Right ventricle myocardium inferior (tissue), 1 donor: Measurements from ENCODE around the gene STK16. TPM values are rescaled to one million over a fixed set of nuclear protein-coding genes. Genes with fewer than 3 reads are reported as not detected.
A peak's percentile ranks its signal among the peaks of the same experiment; 100 is the strongest.

Experiments used
- ATAC-seq: fragments of 200-7000 bp; cut with Tn5 transposase; one replicate; pipeline ENCODE4 v1.9.1; 2020; ENCODE audit warnings: mild to moderate bottlenecking, moderate library complexity
- DNase-seq: peaks from one replicate; pipeline ENCODE4 v3.0.0; 2021; ENCODE audit errors: missing footprints
- intact Hi-C: fragments of 100-400 bp; cut with DNase I; formaldehyde crosslinking; loops from one replicate; pipeline ENCODE4 v1.11.0; 2022
- total RNA-seq: library from RNA; stranded (reverse); fragmentation: NEBNext Ultra II Directional; extraction: Animal tissue kit (Norgen Biotek cat#: 25700); gene quantifications from one replicate; pipeline ENCODE4 v1.2.1, GENCODE V29; 2021
- donor health status: DM: no; HTN: yes; CAD: no; lungs with severe emphysema.

Gene STK16
- total RNA-seq, 1 donor from 2014 or later = 17.1 TPM

DNA sequence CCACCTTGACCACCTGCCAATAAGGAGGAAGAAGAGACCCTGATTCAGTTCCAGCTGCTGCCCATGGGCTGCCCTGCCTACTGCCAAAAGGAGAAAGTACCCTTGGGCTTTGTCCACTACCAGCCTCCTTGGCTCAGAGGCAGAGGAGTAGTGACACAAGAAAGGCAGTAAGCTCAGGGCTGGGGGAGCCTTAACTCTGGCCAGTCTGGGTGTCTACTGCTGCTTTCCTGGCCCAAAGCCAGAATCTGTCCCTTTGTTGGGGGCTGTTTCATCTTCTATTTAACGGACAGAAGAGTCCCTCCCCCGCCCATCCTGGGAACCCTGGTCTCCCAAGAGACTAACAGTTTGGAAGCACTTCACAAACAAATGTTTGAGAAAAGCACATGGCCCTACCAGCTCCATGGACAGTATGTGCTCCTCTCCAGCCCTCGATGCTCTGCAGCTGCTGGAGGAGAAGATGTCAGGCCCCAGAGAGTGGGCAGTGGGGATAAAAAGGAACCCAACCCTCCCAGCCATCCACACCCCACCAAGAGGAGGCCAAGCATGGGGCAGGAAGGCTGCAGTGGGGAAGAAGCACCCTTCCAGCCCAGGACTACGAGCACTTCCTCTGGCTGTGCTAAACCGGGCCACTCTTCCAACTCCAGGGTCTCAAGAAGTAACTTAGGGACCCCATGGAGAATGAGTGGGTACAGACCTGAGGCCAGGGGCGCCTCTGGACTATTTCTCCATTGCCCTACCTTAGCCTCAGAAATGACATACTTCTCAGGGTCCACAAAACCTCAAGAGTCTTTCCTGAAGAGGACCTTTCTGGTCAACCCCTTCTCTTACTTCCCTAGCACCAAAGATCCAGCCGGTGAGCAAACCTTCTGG lies 17.0 kb upstream of the STK16 start:
- no peak for DNase-seq

DNA sequence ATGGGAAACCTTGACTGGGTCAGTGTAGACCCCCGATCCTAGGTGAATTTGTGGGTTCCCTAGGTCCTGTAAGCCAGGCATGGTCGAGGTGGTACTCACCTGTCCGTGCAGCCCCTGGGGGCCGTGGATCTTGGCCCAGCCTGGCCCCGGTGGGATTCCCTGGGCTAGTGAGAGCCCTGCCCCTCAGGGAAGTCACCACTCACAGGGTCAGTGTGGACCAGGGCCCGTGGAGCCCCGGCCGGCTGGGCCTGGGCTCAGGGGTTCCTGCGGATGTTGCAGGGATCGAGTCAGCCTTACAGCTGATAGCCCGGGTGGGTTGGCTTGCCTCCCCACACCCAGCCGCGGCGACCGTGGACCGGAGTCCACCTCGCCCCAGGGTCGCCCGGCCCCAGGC lies 16.4 kb upstream of the STK16 start:
- intact Hi-C loops = loop anchor here (2.0 to 5.0 kb wide), 2 partner anchors 22 to 48 kb away; partner anchors contain the start of genes DNAJB2 and ZFAND2B
- ATAC-seq = no peak
- DNase-seq = no peak

More for the DNA sequence above, 17.0 kb upstream of the STK16 start:
- intact Hi-C loops = loop anchor here (2.0 to 5.0 kb wide), 2 partner anchors 21 to 49 kb away; partner anchors contain the start of genes DNAJB2 and ZFAND2B
- no peak for ATAC-seq

DNA sequence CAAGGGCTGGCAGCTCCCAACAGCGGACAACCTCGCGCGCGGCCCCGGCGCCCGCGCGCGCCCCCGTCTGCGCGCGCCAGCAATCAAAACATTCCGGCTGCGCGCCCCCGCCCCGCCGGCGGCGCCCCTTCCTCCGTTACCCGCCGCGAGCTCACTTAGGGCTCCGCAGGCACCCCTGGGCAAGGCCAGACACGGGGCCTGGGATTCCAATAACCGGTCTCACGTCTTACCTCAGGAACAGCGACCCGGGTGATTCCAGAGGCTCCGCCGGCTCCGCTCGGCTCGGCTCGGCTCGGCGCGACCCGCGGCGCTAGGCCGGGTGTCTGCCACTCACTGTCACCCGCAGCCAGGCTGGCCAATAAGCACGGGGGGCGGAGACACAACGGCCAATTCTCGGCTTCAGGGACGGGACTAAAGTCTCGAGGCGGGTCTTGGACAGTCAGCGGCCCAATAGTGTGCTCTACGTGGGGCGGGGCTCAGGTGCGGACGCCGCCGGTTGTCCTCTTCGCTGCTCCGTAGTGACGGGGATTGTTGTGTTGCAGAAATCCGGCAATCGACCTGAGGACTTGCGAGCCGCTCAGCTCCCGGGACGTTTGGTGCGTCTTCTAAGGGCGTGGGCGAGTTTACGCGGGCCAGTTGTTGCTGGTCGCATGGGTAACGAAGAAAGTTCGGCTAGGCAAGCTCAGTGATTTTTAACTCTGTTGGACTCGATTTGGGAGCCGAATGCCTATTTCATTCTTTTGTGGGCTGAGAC lies 15.8 kb upstream of the STK16 start, which contains the start of the genes ANKZF1 and ATG9A:
TSS of gene ANKZF1 (plus strand) at position 502 of the 754 bp plus-strand sequence. CDS start 452 bp downstream, outside the sequence.
TSS of gene ATG9A (minus strand) at position 332 of the 754 bp plus-strand sequence. CDS start 1,612 bp downstream, outside the sequence.
- peak; percentile 99 for ATAC-seq
- intact Hi-C loops = loop anchor here (2.0 to 5.0 kb wide), 2 partner anchors 23 to 48 kb away; partner anchors contain the start of genes DNAJB2 and ZFAND2B
- DNase-seq = peak; percentile 99

DNA sequence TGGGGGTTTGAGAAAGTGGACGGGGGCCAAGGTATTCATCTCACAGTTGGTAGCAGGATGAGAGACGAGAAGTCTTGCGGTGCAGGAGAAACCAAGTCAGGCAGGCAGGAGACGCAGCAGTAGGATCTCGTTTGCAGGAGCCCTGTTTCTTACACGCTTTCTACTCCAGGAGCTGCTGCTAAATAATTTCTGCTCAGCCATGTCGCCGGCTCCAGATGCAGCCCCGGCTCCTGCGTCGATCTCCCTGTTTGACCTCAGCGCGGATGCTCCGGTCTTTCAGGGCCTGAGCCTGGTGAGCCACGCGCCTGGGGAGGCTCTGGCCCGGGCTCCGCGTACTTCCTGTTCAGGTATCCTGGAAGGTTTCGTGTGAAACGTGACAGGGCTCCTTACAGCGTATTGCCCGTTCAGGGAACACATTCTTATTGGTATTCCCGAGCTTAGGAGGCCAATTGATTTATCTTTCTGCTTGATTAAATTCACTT lies 15.2 kb upstream of the STK16 start:
- intact Hi-C loops = no loop called here
- peak; percentile 86 for DNase-seq
- no peak for ATAC-seq

DNA sequence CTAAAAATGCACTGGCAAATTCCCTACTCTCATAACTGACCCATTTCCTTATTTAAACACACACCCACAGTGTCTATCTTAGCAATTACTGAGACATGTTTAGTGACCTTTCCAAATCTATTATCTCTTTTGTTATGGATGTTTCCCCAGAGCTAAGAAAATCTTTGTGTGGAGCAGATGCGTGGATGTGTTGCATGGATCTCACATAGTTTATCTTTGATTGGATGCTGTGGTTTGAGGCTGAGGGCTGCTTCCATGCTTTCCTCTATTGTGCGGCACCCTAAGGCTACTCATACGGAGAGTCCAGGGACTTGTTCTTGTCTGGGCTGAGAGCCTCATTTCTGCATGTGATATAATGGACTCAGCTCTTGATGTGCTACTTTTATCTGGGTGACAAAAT lies 10.9 kb upstream of the STK16 start:
- no peak for DNase-seq
- intact Hi-C loops = no loop called here
- ATAC-seq = no peak

DNA sequence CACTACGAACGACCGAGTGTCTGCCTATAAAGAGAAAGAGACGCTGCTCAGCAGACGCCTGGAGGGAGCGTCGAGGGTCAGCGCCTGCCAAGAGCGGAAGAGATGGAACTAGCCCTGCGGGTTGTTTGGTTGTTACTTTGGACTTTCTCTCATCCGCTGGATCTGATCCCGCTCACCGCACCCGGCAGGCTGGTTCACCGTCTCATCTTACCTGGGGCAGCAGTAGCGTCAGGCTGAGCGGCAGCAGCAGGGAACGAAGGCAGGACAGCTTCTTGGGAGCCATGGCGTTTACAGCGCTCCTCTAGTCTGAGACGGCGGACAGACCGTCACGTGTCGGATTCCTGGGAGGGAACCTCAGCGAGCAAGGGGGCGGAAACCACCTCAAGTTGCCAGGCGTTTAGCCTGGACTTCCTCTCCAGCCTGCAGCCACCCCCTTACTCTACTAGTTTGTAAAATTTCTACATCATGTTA lies 2.0 kb upstream of the STK16 start:
- no peak for DNase-seq
- intact Hi-C loops = no loop called here
- no peak for ATAC-seq

DNA sequence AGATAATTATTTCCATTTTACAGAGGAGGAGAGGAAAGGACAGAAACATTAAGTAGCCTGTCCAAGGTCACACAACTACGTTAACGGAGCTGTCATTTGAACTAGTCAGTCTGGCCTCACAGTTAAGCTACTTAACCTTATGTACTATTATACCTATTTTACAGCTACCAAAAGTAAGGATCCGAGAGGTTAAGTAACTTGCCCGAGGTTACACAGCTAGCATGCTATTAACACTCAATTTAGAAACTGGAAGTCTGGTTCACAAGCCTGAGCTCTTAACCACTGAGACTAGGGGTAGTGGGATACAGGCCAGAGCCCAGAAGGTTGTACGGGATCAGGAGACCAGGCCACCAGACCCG lies 511 bp upstream of the STK16 start:
- intact Hi-C loops = no loop called here
- DNase-seq (no peak), ATAC-seq (no peak)

DNA sequence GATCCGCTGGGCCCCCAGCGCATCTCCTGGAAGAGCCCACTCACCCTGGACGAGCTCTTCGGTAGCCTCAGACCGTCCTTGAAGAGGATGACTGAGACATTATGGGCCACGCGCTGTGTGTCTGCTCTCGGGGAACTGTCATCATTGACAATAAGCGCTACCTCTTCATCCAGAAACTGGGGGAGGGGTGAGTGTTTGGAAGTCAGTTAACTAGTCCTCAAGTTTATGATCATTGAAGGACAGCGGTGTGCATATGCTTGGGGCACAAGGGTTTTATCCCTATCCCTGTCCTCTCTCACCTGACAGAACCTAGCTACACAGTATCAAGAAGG lies 586 bp downstream of the STK16 start:
- intact Hi-C loops = no loop called here
- no peak for DNase-seq
- no peak for ATAC-seq

DNA sequence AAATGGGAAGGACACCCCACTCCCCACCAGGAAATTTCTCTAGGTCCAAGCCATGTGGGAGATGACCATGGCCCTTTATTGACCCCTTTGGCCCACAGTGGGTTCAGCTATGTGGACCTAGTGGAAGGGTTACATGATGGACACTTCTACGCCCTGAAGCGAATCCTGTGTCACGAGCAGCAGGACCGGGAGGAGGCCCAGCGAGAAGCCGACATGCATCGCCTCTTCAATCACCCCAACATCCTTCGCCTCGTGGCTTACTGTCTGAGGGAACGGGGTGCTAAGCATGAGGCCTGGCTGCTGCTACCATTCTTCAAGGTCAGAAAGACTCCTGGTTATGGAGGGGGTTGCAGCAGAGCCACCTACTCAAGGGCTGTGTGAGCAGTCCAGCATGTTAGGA lies 1.3 kb downstream of the STK16 start:
- ATAC-seq = no peak
- intact Hi-C loops = no loop called here
- DNase-seq = no peak

DNA sequence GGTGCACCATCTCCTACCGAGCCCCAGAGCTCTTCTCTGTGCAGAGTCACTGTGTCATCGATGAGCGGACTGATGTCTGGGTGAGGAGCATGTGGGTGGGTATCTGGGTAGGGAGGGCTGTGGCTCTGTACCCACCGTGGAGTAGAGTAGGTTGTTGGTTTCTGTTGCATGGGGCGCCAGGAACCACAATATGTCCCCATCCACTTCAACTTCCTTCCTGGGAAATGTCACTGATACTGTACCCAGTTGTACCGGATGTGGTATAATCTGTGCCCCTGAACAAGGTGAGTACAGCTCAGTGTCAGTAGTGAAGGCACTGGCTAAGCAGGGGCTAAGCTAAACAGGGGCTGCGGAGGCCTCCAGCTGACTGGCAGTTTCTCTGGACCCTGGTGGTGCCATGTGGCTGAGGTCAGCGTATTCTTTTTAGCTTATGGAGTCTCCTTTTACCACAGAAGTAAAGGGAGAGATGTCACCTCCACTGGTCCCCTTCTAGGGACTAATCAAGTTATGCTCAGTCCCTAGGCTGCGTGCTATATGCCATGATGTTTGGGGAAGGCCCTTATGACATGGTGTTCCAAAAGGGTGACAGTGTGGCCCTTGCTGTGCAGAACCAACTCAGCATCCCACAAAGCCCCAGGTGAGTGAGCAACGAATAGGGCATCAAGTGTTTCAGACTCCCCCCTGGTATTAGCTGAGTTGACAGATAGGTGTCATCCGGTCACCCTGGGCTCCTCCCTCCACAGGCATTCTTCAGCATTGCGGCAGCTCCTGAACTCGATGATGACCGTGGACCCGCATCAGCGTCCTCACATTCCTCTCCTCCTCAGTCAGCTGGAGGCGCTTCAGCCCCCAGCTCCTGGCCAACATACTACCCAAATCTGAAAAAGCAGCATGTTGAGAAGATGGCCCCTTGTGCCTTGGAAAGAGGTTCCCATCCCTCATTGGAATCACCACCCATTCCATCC lies 2.7 kb downstream of the STK16 start:
- no peak for DNase-seq
- intact Hi-C loops = no loop called here
- no peak for ATAC-seq

DNA sequence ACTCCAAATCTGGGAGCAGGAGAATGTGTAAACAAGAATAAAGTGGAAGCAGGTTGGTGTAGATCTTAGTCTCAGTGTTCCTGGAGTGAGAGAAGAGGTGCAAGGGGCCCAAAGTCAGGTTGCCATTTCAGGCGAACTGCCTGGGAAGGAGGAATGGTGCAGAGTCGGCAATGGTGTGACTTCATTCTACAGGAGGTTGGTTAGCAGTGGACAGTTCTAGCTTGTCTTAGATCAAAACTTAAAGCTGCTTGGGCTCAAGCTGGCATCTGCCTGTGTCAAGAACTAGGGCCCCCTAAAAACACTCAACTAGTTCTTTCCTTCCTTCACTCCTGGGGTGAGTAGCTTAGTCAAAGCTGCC lies 3.5 kb downstream of the STK16 start:
- ATAC-seq (no peak), DNase-seq (no peak)
- intact Hi-C loops = no loop called here

DNA sequence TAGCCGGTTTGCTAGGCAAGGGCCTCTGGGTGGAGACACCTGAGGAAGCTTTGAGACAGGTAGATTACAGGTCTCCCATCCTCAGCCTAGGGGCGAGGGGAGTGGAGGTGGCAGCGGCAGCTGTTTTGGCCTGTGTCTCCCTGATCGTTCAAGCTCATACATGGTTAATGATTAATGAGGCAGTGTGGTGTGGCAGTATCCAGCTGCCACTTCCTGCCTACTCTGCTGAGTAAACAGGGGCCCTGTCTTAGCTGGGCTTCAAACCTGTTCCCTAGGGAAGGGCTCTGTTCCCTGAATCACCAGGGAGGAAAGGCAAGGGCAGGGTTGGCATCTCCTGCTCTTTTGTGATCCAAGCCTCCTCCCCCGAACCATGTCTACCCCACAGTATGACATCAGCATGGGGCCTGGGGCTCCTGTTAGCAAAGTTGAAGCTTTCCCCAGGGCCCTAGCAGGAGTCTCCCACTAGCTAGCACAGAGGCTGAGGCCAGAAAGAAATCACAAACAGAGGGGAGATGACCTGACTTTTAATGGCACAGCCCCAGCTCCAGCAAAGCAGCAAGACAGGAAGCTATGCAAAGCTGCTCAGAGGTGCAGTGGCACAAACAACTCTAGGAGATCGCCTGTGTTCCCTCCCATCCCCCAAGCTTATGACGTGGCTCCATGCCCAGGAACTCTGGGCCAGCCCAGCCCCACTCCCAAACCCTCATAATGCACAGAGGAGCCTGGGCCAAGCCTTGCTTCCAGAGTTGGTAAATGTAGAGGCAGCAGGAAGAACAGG lies 4.1 kb downstream of the STK16 start:
- DNase-seq = peak; percentile 80
- ATAC-seq = peak; percentile 43
- intact Hi-C loops = no loop called here

DNA sequence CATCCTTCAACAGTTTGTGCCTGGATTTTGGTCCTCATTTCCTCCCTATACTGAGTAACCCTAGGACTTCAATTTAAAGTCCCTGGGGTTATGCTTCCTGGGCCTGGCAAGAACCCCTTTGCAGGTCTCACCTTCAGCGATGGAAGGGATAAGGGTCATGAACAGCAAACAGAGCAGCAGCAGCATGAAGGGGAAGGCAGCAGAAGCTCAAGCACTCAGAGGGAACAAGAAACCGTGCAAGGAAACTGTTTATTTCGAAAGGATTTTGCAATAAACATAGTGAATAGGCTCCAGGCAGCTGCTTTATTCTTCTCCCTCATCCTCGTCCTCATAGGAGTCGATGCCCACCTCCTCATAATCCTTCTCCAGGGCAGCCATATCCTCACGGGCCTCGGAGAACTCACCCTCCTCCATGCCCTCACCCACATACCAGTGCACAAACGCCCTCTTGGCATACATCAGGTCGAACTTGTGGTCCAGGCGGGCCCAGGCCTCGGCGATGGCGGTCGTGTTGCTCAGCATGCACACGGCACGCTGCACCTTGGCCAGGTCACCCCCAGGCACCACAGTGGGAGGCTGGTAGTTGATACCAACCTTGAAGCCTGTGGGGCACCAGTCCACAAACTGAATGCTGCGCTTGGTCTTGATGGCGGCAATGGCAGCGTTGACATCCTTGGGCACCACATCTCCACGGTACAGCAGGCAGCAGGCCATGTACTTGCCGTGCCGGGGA lies 4.9 kb downstream of the STK16 start:
- ATAC-seq (no peak), DNase-seq (no peak)
- intact Hi-C loops = no loop called here

DNA sequence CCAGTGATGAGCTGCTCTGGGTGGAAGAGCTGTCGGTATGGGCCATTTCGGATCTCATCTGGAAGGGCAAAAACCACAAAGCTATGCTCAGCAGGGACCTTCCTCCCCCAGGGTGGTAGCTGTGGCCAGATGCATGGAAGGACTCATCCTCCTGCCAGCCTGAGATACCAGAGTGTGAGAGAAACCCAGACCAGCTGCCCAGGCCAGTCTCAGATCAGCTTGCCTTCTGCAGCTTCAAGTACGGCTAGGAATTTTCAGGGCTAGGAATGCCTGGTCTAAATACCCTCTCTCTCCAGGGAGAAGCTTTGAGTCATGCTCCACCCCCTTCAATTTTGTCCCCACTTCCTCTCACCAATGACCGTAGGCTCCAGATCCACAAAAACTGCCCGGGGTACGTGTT lies 6.4 kb downstream of the STK16 start:
- no peak for DNase-seq
- intact Hi-C loops = loop anchor here (2.0 kb wide), 2 partner anchors 43 to 75 kb away; partner anchors contain the start of gene CNPPD1
- ATAC-seq = no peak

DNA sequence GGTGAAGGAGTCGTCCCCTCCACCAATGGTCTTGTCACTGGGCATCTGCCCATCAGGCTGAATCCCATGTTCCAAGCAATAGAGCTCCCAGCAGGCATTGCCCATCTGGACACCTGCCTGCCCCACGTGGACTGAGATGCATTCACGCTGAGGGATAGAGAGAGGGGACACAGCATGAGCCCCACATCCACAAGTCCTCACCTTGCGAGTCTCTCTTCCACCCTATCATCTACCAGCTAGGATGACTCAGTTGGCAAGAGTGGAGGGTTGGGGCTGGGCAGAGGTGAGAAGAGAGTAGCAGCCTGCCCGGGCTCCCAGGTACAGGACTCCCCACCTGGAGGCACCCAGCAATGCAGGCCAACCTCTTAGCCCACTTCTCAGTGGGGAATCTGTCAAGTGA lies 6.8 kb downstream of the STK16 start:
- intact Hi-C loops = loop anchor here (2.0 kb wide), 2 partner anchors 43 to 75 kb away; partner anchors contain the start of gene CNPPD1
- DNase-seq (no peak), ATAC-seq (no peak)

DNA sequence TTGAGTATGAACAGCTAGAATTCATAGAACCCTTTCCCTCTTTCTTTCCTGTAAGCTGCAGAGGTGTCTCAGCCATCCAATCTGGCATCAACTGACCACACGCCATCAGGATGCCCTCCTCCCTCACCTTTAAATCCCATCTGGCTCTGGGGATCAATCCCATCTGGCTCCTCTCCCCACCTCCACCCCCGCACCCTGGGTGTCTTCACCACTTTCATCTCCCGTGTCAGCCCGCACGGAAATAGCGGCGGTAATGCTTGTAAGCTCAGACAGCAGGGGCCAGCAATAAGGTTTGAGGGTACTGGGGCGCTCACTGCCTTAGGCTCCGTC lies 7.3 kb downstream of the STK16 start:
- ATAC-seq (no peak), DNase-seq (no peak)
- intact Hi-C loops = loop anchor here (2.0 kb wide), 2 partner anchors 42 to 76 kb away; partner anchors contain the start of gene CNPPD1
